NAMALWA (cell line): ENCODE data around the gene SPATA46.
A peak's percentile ranks its signal among the peaks of the same experiment; 100 is the strongest.
"Not testable (repeated sequence)": the region's sequence is repeated elsewhere in the genome, so short reads cannot be mapped to it uniquely, and the experiment has no call there.

Experiments
- DNase-seq: peaks from one replicate; pipeline ENCODE4 v3.0.0-alpha.2; 2015; ENCODE audit warnings: low spot score

The SPATA46 gene

GRCh38 chr1:162376691-162377090 is at the start of gene SPATA46:
TSS of gene SPATA46 (minus strand) at chr1:162376854. CDS start at chr1:162376790, 64 bp downstream.
- no peak for DNase-seq

- peak; percentile 53 for DNase-seq
These were observed 46.2 kb upstream of the SPATA46 start for GRCh38 chr1:162422662-162423375.

- no peak for DNase-seq
These were observed 44.9 kb upstream of the SPATA46 start for GRCh38 chr1:162421258-162422164.

GRCh38 chr1:162420120-162420519 is 43.5 kb upstream of the SPATA46 start:
- no peak for DNase-seq

- DNase-seq, result not testable (repeated sequence)
These were observed 42.8 kb upstream of the SPATA46 start for GRCh38 chr1:162419450-162419931.

GRCh38 chr1:162418584-162418983 is 41.9 kb upstream of the SPATA46 start:
- not testable (repeated sequence) for DNase-seq

- DNase-seq, result no peak
These were observed 41.0 kb upstream of the SPATA46 start for GRCh38 chr1:162417650-162418049.

GRCh38 chr1:162416909-162417308 is 40.3 kb upstream of the SPATA46 start:
- no peak for DNase-seq

- DNase-seq, result no peak
These were observed 39.6 kb upstream of the SPATA46 start for GRCh38 chr1:162416215-162416614.

- DNase-seq, result no peak
These were observed 35.3 kb upstream of the SPATA46 start, which contains the start of gene SH2D1B for GRCh38 chr1:162412002-162412401. TSS of gene SH2D1B (minus strand) at chr1:162412136. CDS start at chr1:162412016, 120 bp downstream.

- DNase-seq, result no peak
These were observed 30.9 kb upstream of the SPATA46 start for GRCh38 chr1:162407539-162407938.

- DNase-seq, result no peak
These were observed 30.2 kb upstream of the SPATA46 start for GRCh38 chr1:162406811-162407210.

GRCh38 chr1:162405800-162406199 is 29.1 kb upstream of the SPATA46 start:
- no peak for DNase-seq

- no peak for DNase-seq
These were observed 28.0 kb upstream of the SPATA46 start for GRCh38 chr1:162404550-162405160.

- DNase-seq, result no peak
These were observed 24.2 kb upstream of the SPATA46 start for GRCh38 chr1:162400790-162401355.

GRCh38 chr1:162398999-162399580 is 22.4 kb upstream of the SPATA46 start:
- DNase-seq, result no peak

GRCh38 chr1:162397943-162398560 is 21.4 kb upstream of the SPATA46 start:
- no peak for DNase-seq

- DNase-seq, result no peak
These were observed 20.4 kb upstream of the SPATA46 start for GRCh38 chr1:162397039-162397448.

- DNase-seq, result no peak
These were observed 19.7 kb upstream of the SPATA46 start for GRCh38 chr1:162396201-162396906.

- DNase-seq, result peak; percentile 64
These were observed 15.3 kb upstream of the SPATA46 start for GRCh38 chr1:162391790-162392563.
